Peyer's patch (tissue), 4 donors: Measurements from ENCODE around the gene CDX1.

Source experiments
- CTCF ChIP-seq, 6 experiments: fragments of 450-650 bp in 4 of 6; fragments of 200-600 bp in 2 of 6; sonication (generic) in 1 of 6; IDR thresholded peaks; one replicate each; pipeline ENCODE4 v1.5.1; 2017 to 2019; ENCODE audit warnings: antibody characterized with exemption in 6 of 6, mild to moderate bottlenecking in 3 of 6, moderate library complexity in 1 of 6
- POLR2A ChIP-seq, 2 donors: fragments of 450-650 bp; IDR thresholded peaks; one replicate each; pipeline ENCODE4 v1.5.1; 2017; ENCODE audit warnings: antibody characterized with exemption in 2 of 2, mild to moderate bottlenecking in 2 of 2, moderate library complexity in 2 of 2

DNA sequence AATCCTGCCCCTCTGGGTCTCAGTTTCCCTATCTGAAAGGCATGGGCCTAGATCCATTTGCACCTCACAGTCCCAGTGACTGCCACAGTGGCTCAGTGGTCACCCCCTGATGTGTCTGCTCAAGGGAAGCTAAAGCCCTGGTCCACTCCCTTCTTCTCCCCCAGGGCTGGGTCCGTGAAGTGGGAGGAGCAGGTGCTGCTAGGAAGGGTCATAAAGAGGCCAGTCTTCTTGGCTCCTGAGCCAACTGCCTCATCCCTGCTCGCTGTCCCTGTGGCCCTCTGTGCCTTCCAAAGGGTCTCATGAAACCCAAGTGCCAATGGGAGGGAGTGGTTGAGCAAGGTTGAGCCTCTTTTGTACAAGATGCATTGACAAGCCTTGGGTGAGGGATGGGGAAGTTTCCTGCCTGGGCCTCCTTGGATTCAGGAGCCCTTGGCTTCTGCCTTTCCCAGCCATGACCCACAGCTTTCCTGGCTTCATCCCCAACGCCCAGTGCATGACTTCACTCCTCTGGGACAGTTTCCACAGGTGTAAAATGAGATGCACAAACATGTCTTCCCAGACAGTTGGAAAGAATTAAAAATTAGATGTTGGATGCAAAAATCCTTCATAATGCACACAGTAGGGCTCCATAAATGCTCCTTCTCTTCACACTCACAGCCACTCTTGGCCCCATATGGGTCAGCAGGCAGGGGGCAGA is 21.7 kb downstream of the CDX1 start:
- TF ChIP-seq CTCF (IDR thresholded peaks at IDR 0.05) (no peak), POLR2A (IDR thresholded peaks at IDR 0.05) (no peak)
